Calu3 (cell line): ENCODE results near the gene ASPN. TPM values are rescaled to one million over a fixed set of nuclear protein-coding genes. Genes with fewer than 3 reads are reported as not detected.

Experiments
- BruUV-seq: library from RNA; stranded (reverse); fragments of 400-500 nt; replicated peaks from 2 replicates; lab custom pipeline; 2021; lab: Mats Ljungman, UMichigan
- CTCF ChIA-PET: fragments of 300-600 bp; sonication (Branson Sonifier 250); formaldehyde crosslinking; loops from one replicate; lab custom pipeline; 2022; ENCODE audit warnings: antibody characterized with exemption; lab: Charles Lee
- DNase-seq: peaks from one replicate; pipeline ENCODE4 v3.0.0; 2022
- H3K27ac Mint-ChIP-seq: one replicate; pipeline ENCODE4 v1.8.0; 2022; ENCODE audit warnings: mixed read lengths; ENCODE audit not compliant: unreplicated experiment
- H3K27me3 Mint-ChIP-seq: one replicate; pipeline ENCODE4 v1.8.0; 2022; ENCODE audit warnings: mixed read lengths; ENCODE audit not compliant: unreplicated experiment
- H3K36me3 Mint-ChIP-seq: one replicate; pipeline ENCODE4 v1.8.0; 2022; ENCODE audit warnings: mild to moderate bottlenecking, moderate library complexity, mixed read lengths; ENCODE audit not compliant: insufficient read depth, unreplicated experiment
- H3K4me1 Mint-ChIP-seq: one replicate; pipeline ENCODE4 v1.8.0; 2022; ENCODE audit warnings: mild to moderate bottlenecking, low read depth, mixed read lengths; ENCODE audit not compliant: unreplicated experiment
- H3K4me3 Mint-ChIP-seq: one replicate; pipeline ENCODE4 v1.8.0; 2022; ENCODE audit warnings: mild to moderate bottlenecking, low read depth, moderate library complexity, mixed read lengths; ENCODE audit not compliant: unreplicated experiment
- H3K9me3 Mint-ChIP-seq: one replicate; pipeline ENCODE4 v1.8.0; 2022; ENCODE audit warnings: low read depth, mixed read lengths; ENCODE audit not compliant: unreplicated experiment
- intact Hi-C: fragments of 100-400 bp; cut with micrococcal nuclease; formaldehyde crosslinking; loops from one replicate; pipeline ENCODE4 v1.10.0; 2022; ENCODE audit not compliant: unreplicated experiment
- total RNA-seq: library from RNA; stranded (reverse); gene quantifications from 2 replicates; pipeline ENCODE4 v1.2.3, GENCODE V29; 2022
- TF ChIP-seq, protein P1 (sequence below): fragments of 200-600 bp; IDR thresholded peaks from one replicate; pipeline ENCODE4 v1.8.0; 2022; ENCODE audit warnings: antibody characterized with exemption; ENCODE audit not compliant: unreplicated experiment

ASPN gene
- total RNA-seq, 1 experiment from 2014 or later, result not detected

DNA sequence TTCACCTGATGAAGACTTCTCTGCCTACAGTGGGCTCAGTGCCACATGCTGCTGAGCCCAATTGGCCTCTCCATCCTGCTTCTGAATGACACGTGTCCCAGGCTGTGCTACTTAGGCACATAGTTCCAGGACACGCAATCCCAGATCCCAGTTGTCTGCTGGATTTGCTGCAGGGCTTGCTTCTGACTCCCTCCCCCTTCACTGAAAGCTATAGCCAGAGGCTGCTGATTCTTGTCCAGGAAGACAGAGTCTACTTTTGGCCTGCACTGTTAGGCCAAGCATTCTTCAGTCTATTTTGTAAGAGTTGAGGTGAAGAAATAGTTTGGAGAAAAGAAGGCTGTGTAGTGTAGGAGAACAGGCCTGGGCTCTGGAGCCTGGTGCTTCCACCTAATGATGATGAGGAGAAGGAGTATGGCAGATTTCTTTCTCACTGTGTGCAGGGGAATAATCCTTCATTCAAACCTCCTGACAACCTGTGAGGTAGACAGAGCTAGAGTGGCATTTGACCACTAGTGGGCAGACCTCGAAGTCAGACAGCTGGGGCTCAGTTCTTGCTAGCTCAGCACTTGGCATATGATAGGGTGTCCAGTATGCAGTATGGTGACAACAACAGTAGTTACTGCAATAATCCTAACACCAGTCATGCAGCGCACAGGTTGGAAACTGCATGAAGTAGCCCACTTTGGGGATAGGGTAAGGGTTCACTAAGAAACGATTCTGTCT lies 19.5 kb upstream of the ASPN start:
- H3K27ac Mint-ChIP-seq, result no peak overlapping the region
- H3K27me3 Mint-ChIP-seq, result no peaks in the 10 kb centered on the region
- H3K4me1 Mint-ChIP-seq, result peaks cover 11% of the 10 kb centered on the region
- no peaks in the 10 kb centered on the region for H3K9me3 Mint-ChIP-seq
- H3K36me3 Mint-ChIP-seq, result no peaks in the 10 kb centered on the region
- BruUV-seq, result no TSS peak
- peak; percentile 41 for DNase-seq
- intact Hi-C loops, result no loop called here
- H3K4me3 Mint-ChIP-seq, result no peak overlapping the region
- CTCF ChIA-PET, result no interaction called here
- TF ChIP-seq, protein P1, sequence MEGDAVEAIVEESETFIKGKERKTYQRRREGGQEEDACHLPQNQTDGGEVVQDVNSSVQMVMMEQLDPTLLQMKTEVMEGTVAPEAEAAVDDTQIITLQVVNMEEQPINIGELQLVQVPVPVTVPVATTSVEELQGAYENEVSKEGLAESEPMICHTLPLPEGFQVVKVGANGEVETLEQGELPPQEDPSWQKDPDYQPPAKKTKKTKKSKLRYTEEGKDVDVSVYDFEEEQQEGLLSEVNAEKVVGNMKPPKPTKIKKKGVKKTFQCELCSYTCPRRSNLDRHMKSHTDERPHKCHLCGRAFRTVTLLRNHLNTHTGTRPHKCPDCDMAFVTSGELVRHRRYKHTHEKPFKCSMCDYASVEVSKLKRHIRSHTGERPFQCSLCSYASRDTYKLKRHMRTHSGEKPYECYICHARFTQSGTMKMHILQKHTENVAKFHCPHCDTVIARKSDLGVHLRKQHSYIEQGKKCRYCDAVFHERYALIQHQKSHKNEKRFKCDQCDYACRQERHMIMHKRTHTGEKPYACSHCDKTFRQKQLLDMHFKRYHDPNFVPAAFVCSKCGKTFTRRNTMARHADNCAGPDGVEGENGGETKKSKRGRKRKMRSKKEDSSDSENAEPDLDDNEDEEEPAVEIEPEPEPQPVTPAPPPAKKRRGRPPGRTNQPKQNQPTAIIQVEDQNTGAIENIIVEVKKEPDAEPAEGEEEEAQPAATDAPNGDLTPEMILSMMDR, result peak; percentile 35

DNA sequence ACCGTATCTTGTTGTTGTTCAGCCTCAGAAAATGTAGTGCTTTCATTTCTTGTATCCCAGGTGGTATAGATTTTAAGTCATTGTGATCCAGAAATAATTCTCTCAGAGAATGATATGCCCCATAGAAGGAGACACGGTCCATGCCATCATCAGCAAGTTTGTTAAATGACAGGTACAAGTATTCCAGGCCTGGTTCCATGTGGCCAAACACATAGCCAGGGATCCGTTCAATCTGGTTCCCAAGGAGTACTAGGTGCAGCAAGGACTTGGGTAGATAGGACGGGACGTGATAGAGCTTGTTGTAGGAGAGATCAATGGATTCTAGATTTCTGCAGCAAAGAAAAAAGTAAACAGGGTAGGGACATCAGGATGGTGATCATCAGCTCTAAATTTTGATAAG lies 18.4 kb upstream of the ASPN start:
- Mint-ChIP-seq H3K27ac (no peak overlapping the region), H3K36me3 (no peaks in the 10 kb centered on the region), H3K9me3 (no peaks in the 10 kb centered on the region), H3K4me1 (no peaks in the 10 kb centered on the region), H3K4me3 (no peak overlapping the region), H3K27me3 (no peaks in the 10 kb centered on the region)
- intact Hi-C loops, result no loop called here
- DNase-seq, result no peak
- CTCF ChIA-PET, result no interaction called here
- TF ChIP-seq, protein P1, result no peak
- no TSS peak for BruUV-seq

DNA sequence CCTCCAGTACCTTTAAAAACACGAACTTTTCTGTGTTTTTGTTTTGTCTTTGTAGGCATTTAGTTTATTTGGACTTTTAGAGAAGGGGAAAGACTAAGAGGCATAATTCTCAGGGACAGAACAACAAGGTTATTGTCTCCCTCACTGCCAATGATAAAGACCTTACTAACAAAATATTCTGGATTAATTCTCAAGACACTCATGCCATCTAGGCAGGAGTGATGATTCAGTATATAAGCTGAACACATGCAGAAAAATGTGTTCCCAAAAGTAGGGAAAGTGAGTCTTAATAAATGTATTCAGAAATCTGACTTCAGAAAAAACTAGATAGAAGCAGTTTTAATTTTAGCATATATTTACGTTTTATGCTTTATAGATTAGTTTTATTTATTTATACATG lies 17.4 kb upstream of the ASPN start:
- H3K27me3 Mint-ChIP-seq, result no peaks in the 10 kb centered on the region
- no peaks in the 10 kb centered on the region for H3K36me3 Mint-ChIP-seq
- CTCF ChIA-PET, result no interaction called here
- H3K4me1 Mint-ChIP-seq, result no peaks in the 10 kb centered on the region
- H3K9me3 Mint-ChIP-seq, result no peaks in the 10 kb centered on the region
- BruUV-seq, result no TSS peak
- H3K27ac Mint-ChIP-seq, result no peak overlapping the region
- TF ChIP-seq, protein P1, result no peak
- DNase-seq, result no peak
- intact Hi-C loops, result no loop called here
- no peak overlapping the region for H3K4me3 Mint-ChIP-seq

DNA sequence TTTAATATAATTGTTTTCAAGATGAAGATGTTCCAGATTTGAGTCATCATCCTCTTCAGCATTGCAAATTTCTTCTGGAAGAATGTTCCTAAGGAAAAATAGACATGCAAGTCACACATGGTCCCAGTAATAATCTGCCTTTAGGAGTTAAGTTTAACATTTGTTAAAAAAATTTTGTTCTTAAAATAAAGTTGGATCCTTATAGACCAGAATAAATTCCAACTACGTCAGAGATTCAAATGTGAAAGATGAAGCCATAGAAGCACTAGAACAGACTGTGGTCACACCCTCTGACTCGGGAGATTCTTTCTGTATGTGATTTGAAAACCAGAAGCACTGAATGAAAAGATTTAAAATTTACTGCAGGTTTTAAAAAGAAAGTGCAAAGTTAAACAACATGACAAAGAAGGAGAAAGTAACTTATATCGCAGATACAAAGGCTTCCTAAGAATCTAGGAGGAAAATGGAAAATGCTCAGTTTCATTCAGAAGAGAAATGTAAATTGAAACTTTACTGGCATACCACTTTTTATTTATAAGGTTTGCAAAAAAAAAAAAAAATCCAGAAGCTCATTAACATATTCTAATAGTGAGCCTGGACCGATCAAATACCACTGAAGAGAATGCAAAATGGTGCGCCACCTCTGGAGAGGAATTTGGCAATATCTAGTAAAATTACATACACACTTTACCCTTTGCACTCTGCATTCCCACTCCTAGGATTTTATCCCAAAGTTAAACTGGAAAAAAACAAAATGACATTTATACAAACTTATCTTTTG lies 14.3 kb upstream of the ASPN start:
- CTCF ChIA-PET, result interaction anchor here (0.5 kb wide), 1 partner anchor 161 kb away, joined by 5 read pairs; no protein-coding TSS in a partner anchor
- H3K27ac Mint-ChIP-seq, result no peak overlapping the region
- TF ChIP-seq, protein P1, result no peak

More for the DNA sequence above, 14.3 kb upstream of the ASPN start:
- H3K9me3 Mint-ChIP-seq, result no peaks in the 10 kb centered on the region
- no peaks in the 10 kb centered on the region for H3K36me3 Mint-ChIP-seq
- no peaks in the 10 kb centered on the region for H3K27me3 Mint-ChIP-seq
- intact Hi-C loops, result no loop called here
- BruUV-seq, result no TSS peak
- DNase-seq, result no peak
- H3K4me1 Mint-ChIP-seq, result no peaks in the 10 kb centered on the region
- H3K4me3 Mint-ChIP-seq, result no peak overlapping the region
